CD8-positive, alpha-beta memory T cell (primary cell): ENCODE measurements around the gene AKAP9. TPM values are rescaled to one million over a fixed set of nuclear protein-coding genes. Genes with fewer than 3 reads are reported as not detected.
A peak's percentile ranks its signal among the peaks of the same experiment; 100 is the strongest.
"Not testable (repeated sequence)": the region's sequence is repeated elsewhere in the genome, so short reads cannot be mapped to it uniquely, and the experiment has no call there.

Source experiments
- CTCF ChIA-PET: fragments of 350-600 bp; sonication (Branson Sonifier 250); formaldehyde crosslinking; loops from one replicate; lab custom pipeline; 2021; ENCODE audit warnings: antibody characterized with exemption; lab: Charles Lee
- POLR2A ChIA-PET: fragments of 350-600 bp; sonication (Branson Sonifier 250); formaldehyde crosslinking; loops from one replicate; lab custom pipeline; 2021; ENCODE audit warnings: antibody characterized with exemption; lab: Charles Lee
- DNase-seq, 5 donors: peaks; one replicate each; pipeline versions ENCODE4 v3.0.0 to v3.0.0-alpha.2; 2020 to 2022; ENCODE audit warnings: mixed read lengths in 1 of 5
- H3K27ac ChIP-seq: one replicate; pipeline ENCODE4 v1.7.0; 2013; ENCODE audit warnings: low read depth, mild to moderate bottlenecking, low read length, moderate library complexity
- H3K27me3 ChIP-seq: 2 replicates; pipeline ENCODE4 v1.7.0; 2013; ENCODE audit warnings: low read length, mild to moderate bottlenecking; ENCODE audit not compliant: insufficient read depth, poor library complexity, severe bottlenecking
- H3K36me3 ChIP-seq: 2 replicates; pipeline ENCODE4 v1.7.0; 2013; ENCODE audit warnings: mild to moderate bottlenecking, low read length, moderate library complexity; ENCODE audit not compliant: insufficient read depth
- H3K4me1 ChIP-seq: 2 replicates; pipeline ENCODE4 v1.7.0; 2013; ENCODE audit warnings: mild to moderate bottlenecking, low read length, moderate library complexity; ENCODE audit not compliant: insufficient read depth
- H3K4me3 ChIP-seq: 2 replicates; pipeline ENCODE4 v1.7.0; 2013; ENCODE audit warnings: mild to moderate bottlenecking, low read length
- H3K9me3 ChIP-seq: 2 replicates; pipeline ENCODE4 v1.7.0; 2013; ENCODE audit warnings: mild to moderate bottlenecking, low read length
- H3K27ac Mint-ChIP-seq, 8 donors: one replicate each; pipeline ENCODE4 v1.8.0; 2020 to 2021; ENCODE audit warnings: mixed read lengths in 8 of 8, mild to moderate bottlenecking in 6 of 8, inconsistent platforms in 3 of 8, moderate library complexity in 3 of 8
- H3K27me3 Mint-ChIP-seq, 2 donors: one replicate each; pipeline ENCODE4 v1.8.0; 2020 to 2021; ENCODE audit warnings: mixed read lengths in 2 of 2, mild to moderate bottlenecking in 1 of 2, moderate library complexity in 1 of 2
- H3K36me3 Mint-ChIP-seq, 3 donors: one replicate each; pipeline ENCODE4 v1.8.0; 2020 to 2021; ENCODE audit warnings: mixed read lengths in 3 of 3, inconsistent platforms in 1 of 3, mild to moderate bottlenecking in 1 of 3
- H3K4me1 Mint-ChIP-seq, 3 donors: one replicate each; pipeline ENCODE4 v1.8.0; 2020 to 2021; ENCODE audit warnings: mixed read lengths in 3 of 3, inconsistent platforms in 1 of 3, mild to moderate bottlenecking in 1 of 3
- H3K4me3 Mint-ChIP-seq, 7 donors: one replicate each; pipeline ENCODE4 v1.8.0; 2020 to 2021; ENCODE audit warnings: mixed read lengths in 7 of 7, mild to moderate bottlenecking in 6 of 7, moderate library complexity in 4 of 7, inconsistent platforms in 2 of 7
- H3K9me3 Mint-ChIP-seq, 5 donors: one replicate each; pipeline ENCODE4 v1.8.0; 2020 to 2022; ENCODE audit warnings: mixed read lengths in 5 of 5, mild to moderate bottlenecking in 3 of 5, moderate library complexity in 2 of 5, inconsistent platforms in 1 of 5
- polyA plus RNA-seq: library from polyadenylated mRNA; unstranded; fragments of 300-500 nt; fragmentation: Illumina TruSeq; gene quantifications from one replicate; pipeline ENCODE4 v1.2.3, GENCODE V29; 2021
- total RNA-seq, 2 experiments: library from RNA; stranded (reverse); gene quantifications; one replicate each; pipeline ENCODE4 v1.2.3, GENCODE V29; 2021

The AKAP9 gene
- total and polyA plus RNA-seq, 3 experiments from 2014 or later, result 34.9 to 49.2 (median 40.3) TPM

GRCh38 chr7:91927912-91928311 is 12.8 kb upstream of the AKAP9 start:
- H3K27ac Mint-ChIP-seq, result no peak overlapping the region
- H3K9me3 ChIP-seq, result no peaks in the 10 kb centered on the region
- H3K36me3 Mint-ChIP-seq, result no peaks in the 10 kb centered on the region
- peaks cover 21 to 51% of the 10 kb centered on the region in 2 donors for H3K27me3 Mint-ChIP-seq
- H3K4me1 Mint-ChIP-seq, result peaks cover 0 to 5% (median 1%) of the 10 kb centered on the region in 3 donors
- ChIA-PET CTCF (no interaction called here), POLR2A (no interaction called here)
- no peak overlapping the region for H3K4me3 ChIP-seq
- no peak overlapping the region for H3K27ac ChIP-seq
- H3K36me3 ChIP-seq, result no peaks in the 10 kb centered on the region
- no peak for DNase-seq
- H3K4me3 Mint-ChIP-seq, result no peak overlapping the region
- no peaks in the 10 kb centered on the region for H3K27me3 ChIP-seq
- peaks cover 0 to 4% (median 0%) of the 10 kb centered on the region in 5 donors for H3K9me3 Mint-ChIP-seq
- no peaks in the 10 kb centered on the region for H3K4me1 ChIP-seq

DNA sequence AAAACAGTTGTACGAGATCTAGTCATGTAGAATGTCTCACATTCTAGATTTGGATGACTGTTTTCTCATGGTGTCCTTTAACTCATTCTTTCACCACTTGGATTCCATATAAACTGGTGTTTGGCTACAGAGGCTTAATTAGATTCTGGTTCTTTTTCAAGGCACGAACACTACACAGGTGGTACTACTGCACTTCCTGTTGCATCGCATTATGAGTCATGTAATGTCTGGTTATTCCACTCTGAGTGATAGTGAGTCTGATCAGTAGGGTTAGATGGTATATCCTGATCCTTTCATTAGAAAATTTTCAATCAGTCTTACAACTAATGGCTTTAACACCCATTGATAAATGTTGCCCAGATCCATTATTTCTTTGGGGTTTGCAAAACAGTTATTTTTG is 11.2 kb upstream of the AKAP9 start:
- H3K27me3 Mint-ChIP-seq, result peaks cover 21 to 44% of the 10 kb centered on the region in 2 donors
- H3K36me3 ChIP-seq, result no peaks in the 10 kb centered on the region
- no peak overlapping the region for H3K27ac Mint-ChIP-seq
- ChIA-PET CTCF (no interaction called here), POLR2A (no interaction called here)
- H3K4me3 Mint-ChIP-seq, result no peak overlapping the region
- peaks cover 0 to 5% (median 1%) of the 10 kb centered on the region in 3 donors for H3K4me1 Mint-ChIP-seq
- no peaks in the 10 kb centered on the region for H3K9me3 ChIP-seq
- H3K27ac ChIP-seq, result no peak overlapping the region
- H3K4me1 ChIP-seq, result no peaks in the 10 kb centered on the region
- H3K36me3 Mint-ChIP-seq, result no peaks in the 10 kb centered on the region
- DNase-seq, result no peak
- no peak overlapping the region for H3K4me3 ChIP-seq
- H3K9me3 Mint-ChIP-seq, result peaks cover 0 to 4% (median 0%) of the 10 kb centered on the region in 5 donors
- no peaks in the 10 kb centered on the region for H3K27me3 ChIP-seq

GRCh38 chr7:91940171-91940570 is 491 bp upstream of the AKAP9 start:
- peaks cover 38 to 46% (median 45%) of the 10 kb centered on the region in 3 donors for H3K4me1 Mint-ChIP-seq
- no peaks in the 10 kb centered on the region for H3K36me3 ChIP-seq
- H3K4me3 Mint-ChIP-seq, result peak overlapping the region; percentile 91 to 100 (median 94)
- H3K9me3 Mint-ChIP-seq, result no peaks in the 10 kb centered on the region
- H3K4me1 ChIP-seq, result peaks cover 26% of the 10 kb centered on the region
- peaks cover 0 to 3% of the 10 kb centered on the region in 2 donors for H3K27me3 Mint-ChIP-seq
- CTCF ChIA-PET, result interaction anchor here (1.9 to 3.9 kb wide), 3 partner anchors 14 to 507 kb away, joined by 8 to 20 read pairs (median 10); partner anchors contain the start of genes GATAD1 and MTERF1
- peak overlapping the region; percentile 93 for H3K4me3 ChIP-seq
- H3K36me3 Mint-ChIP-seq, result peaks cover 0 to 8% (median 0%) of the 10 kb centered on the region in 3 donors
- H3K27ac Mint-ChIP-seq, result peak overlapping the region; percentile 86 to 99 (median 97)
- POLR2A ChIA-PET, result interaction anchor here (0.6 to 3.0 kb wide), 7 partner anchors 57 to 588 kb away, joined by 3 to 19 read pairs (median 4); partner anchors contain the start of genes ANKIB1, CYP51A1, GATAD1 and KRIT1
- DNase-seq, result peak in 2 of 5 donors; percentile 44 to 53
- no peaks in the 10 kb centered on the region for H3K27me3 ChIP-seq
- H3K9me3 ChIP-seq, result no peaks in the 10 kb centered on the region
- peak overlapping the region; percentile 92 for H3K27ac ChIP-seq

- H3K36me3 Mint-ChIP-seq, result peaks cover 1 to 14% (median 2%) of the 10 kb centered on the region in 3 donors
- peak overlapping the region; percentile 92 for H3K27ac ChIP-seq
- ChIA-PET CTCF (interaction anchor here (0.9 to 3.9 kb wide), 3 partner anchors 13 to 587 kb away, joined by 3 to 20 read pairs (median 10); partner anchors contain the start of genes MTERF1, PEX1 and RBM48), POLR2A (interaction anchor here (0.7 to 3.0 kb wide), 4 partner anchors 24 to 506 kb away, joined by 3 to 19 read pairs (median 8); partner anchors contain the start of genes CYP51A1, GATAD1 and MTERF1)
- H3K4me3 ChIP-seq, result peak overlapping the region; percentile 93
- H3K27me3 ChIP-seq, result no peaks in the 10 kb centered on the region
- peak overlapping the region; percentile 86 to 99 (median 97) for H3K27ac Mint-ChIP-seq
- H3K27me3 Mint-ChIP-seq, result peaks cover 0 to 3% of the 10 kb centered on the region in 2 donors
- peaks cover 26% of the 10 kb centered on the region for H3K4me1 ChIP-seq
- H3K9me3 Mint-ChIP-seq, result no peaks in the 10 kb centered on the region
- peak overlapping the region; percentile 91 to 100 (median 94) for H3K4me3 Mint-ChIP-seq
- peak in 4 of 5 donors; percentile 7 to 61 (median 38) for DNase-seq
- H3K36me3 ChIP-seq, result no peaks in the 10 kb centered on the region
- H3K9me3 ChIP-seq, result no peaks in the 10 kb centered on the region
- H3K4me1 Mint-ChIP-seq, result peaks cover 45 to 58% (median 57%) of the 10 kb centered on the region in 3 donors
Measured at GRCh38 chr7:91941450-91941849, 788 bp downstream of the AKAP9 start.

- no peaks in the 10 kb centered on the region for H3K27me3 ChIP-seq
- H3K9me3 ChIP-seq, result no peaks in the 10 kb centered on the region
- no peaks in the 10 kb centered on the region for H3K36me3 ChIP-seq
- H3K27ac ChIP-seq, result no peak overlapping the region
- DNase-seq, result no peak
- POLR2A ChIA-PET, result interaction anchor here (0.6 kb wide), 1 partner anchor 60 kb away, joined by 3 read pairs; no protein-coding TSS in a partner anchor
- CTCF ChIA-PET, result interaction anchor here (3.8 to 3.9 kb wide), 2 partner anchors 12 to 62 kb away, joined by 10 to 20 read pairs; partner anchors contain the start of gene MTERF1
- H3K36me3 Mint-ChIP-seq, result peaks cover 4 to 17% (median 6%) of the 10 kb centered on the region in 3 donors
- H3K27ac Mint-ChIP-seq, result peak overlapping the region; percentile 57 to 99 (median 97)
- peaks cover 46 to 64% (median 61%) of the 10 kb centered on the region in 3 donors for H3K4me1 Mint-ChIP-seq
- peak overlapping the region; percentile 91 to 100 (median 94) for H3K4me3 Mint-ChIP-seq
- H3K27me3 Mint-ChIP-seq, result peaks cover 0 to 3% of the 10 kb centered on the region in 2 donors
- peaks cover 26% of the 10 kb centered on the region for H3K4me1 ChIP-seq
- no peaks in the 10 kb centered on the region for H3K9me3 Mint-ChIP-seq
- no peak overlapping the region for H3K4me3 ChIP-seq
Measured at GRCh38 chr7:91942312-91942711, 1.6 kb downstream of the AKAP9 start.

GRCh38 chr7:91944970-91945369 is 4.3 kb downstream of the AKAP9 start:
- POLR2A ChIA-PET, H3K27me3 Mint-ChIP-seq, DNase-seq, CTCF ChIA-PET, H3K4me3 ChIP-seq, H3K27ac ChIP-seq, H3K9me3 ChIP-seq, H3K27me3 ChIP-seq, H3K9me3 Mint-ChIP-seq, H3K36me3 ChIP-seq: not testable (repeated sequence)
- Mint-ChIP-seq H3K4me1 (peaks cover 54 to 74% (median 70%) of the 10 kb centered on the region in 3 donors), H3K4me3 (peak overlapping the region in 1 of 7 donors; percentile 44), H3K27ac (peak overlapping the region in 5 of 8 donors; percentile 5 to 76 (median 54)), H3K36me3 (peaks cover 9 to 24% (median 10%) of the 10 kb centered on the region in 3 donors)
- H3K4me1 ChIP-seq, result peaks cover 30% of the 10 kb centered on the region

DNA sequence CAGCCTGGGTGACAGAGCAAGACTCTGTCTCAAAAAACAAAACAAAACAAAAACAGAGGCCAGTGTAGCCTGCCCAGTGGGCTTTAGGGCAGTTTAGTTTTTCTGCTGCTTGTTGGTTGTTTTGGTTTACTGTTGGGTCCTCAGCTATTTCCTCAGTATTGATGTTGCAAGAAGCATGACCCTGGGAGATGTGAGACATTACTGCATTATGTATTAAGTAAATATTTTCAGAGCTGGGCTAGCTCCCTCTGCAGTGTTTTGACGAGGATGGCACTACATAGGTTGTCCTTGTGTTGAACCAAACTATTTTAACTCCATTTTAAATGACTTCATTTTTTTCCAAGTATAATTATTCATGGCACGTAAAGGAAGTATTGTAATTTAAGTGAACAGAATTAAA is 4.8 kb downstream of the AKAP9 start:
- POLR2A ChIA-PET, result interaction anchor here (0.6 to 0.7 kb wide), 2 partner anchors 64 to 76 kb away, joined by 3 to 6 read pairs; no protein-coding TSS in a partner anchor
- H3K27ac Mint-ChIP-seq, result peak overlapping the region in 6 of 8 donors; percentile 4 to 69 (median 16)

DNA sequence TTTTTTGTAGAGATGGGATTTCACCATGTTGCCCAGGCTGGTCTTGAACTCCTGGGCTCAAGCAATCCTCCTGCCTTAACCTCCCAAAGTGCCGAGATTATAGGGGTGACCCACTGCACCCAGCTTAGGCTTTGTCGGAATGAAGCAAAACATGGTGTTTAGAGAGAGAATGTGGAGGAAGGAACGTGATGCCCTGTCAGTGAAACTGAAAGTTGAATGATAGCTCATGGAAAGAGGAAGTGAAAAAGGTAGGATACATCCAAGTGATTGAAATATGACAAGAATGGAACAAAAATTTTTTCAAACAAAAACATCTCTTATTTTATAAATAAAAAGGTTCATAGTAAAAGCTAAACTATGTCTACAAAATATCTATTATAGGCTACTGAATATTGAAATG is 5.9 kb downstream of the AKAP9 start:
- peaks cover 27% of the 10 kb centered on the region for H3K4me1 ChIP-seq
- H3K27ac Mint-ChIP-seq, result peak overlapping the region in 6 of 8 donors; percentile 19 to 81 (median 63)
- H3K36me3 Mint-ChIP-seq, result peaks cover 9 to 15% (median 13%) of the 10 kb centered on the region in 3 donors
- no peak for DNase-seq
- ChIA-PET CTCF (interaction anchor here (0.6 to 1.2 kb wide), 3 partner anchors 24 to 94 kb away, joined by 3 to 4 read pairs (median 4); partner anchors contain the start of gene MTERF1), POLR2A (interaction anchor here (0.7 kb wide), 1 partner anchor 90 kb away, joined by 4 read pairs; no protein-coding TSS in a partner anchor)
- no peaks in the 10 kb centered on the region for H3K27me3 ChIP-seq
- H3K36me3 ChIP-seq, result peaks cover 4% of the 10 kb centered on the region
- no peak overlapping the region for H3K4me3 ChIP-seq
- peak overlapping the region in 1 of 7 donors; percentile 59 for H3K4me3 Mint-ChIP-seq
- H3K4me1 Mint-ChIP-seq, result peaks cover 52 to 74% (median 73%) of the 10 kb centered on the region in 3 donors
- H3K9me3 Mint-ChIP-seq, result no peaks in the 10 kb centered on the region
- no peak overlapping the region for H3K27ac ChIP-seq
- no peaks in the 10 kb centered on the region for H3K27me3 Mint-ChIP-seq
- H3K9me3 ChIP-seq, result no peaks in the 10 kb centered on the region

More for the DNA sequence above, 4.8 kb downstream of the AKAP9 start:
- H3K36me3 ChIP-seq, result peaks cover 4% of the 10 kb centered on the region
- peaks cover 28% of the 10 kb centered on the region for H3K4me1 ChIP-seq
- DNase-seq, result no peak
- CTCF ChIA-PET, result no interaction called here
- Mint-ChIP-seq H3K36me3 (peaks cover 9 to 22% (median 12%) of the 10 kb centered on the region in 3 donors), H3K27me3 (peaks cover 0 to 3% of the 10 kb centered on the region in 2 donors), H3K9me3 (no peaks in the 10 kb centered on the region), H3K4me1 (peaks cover 55 to 74% (median 70%) of the 10 kb centered on the region in 3 donors), H3K4me3 (no peak overlapping the region)
- H3K27ac ChIP-seq, result no peak overlapping the region
- no peaks in the 10 kb centered on the region for H3K9me3 ChIP-seq
- H3K4me3 ChIP-seq, result no peak overlapping the region
- H3K27me3 ChIP-seq, result no peaks in the 10 kb centered on the region
